H1 (cell line): ENCODE measurements around the gene LSR. TPM values are rescaled to one million over a fixed set of nuclear protein-coding genes. Genes with fewer than 3 reads are reported as not detected.
"Not testable (repeated sequence)": the region's sequence is repeated elsewhere in the genome, so short reads cannot be mapped to it uniquely, and the experiment has no call there.

ENCODE experiments used
- CTCF ChIA-PET: fragments of 300-600 bp; sonication (Branson Sonifier 250); formaldehyde crosslinking; loops from one replicate; lab custom pipeline; 2021; ENCODE audit not compliant: partially characterized antibody; lab: Charles Lee
- POLR2A ChIA-PET: fragments of 300-600 bp; sonication (Branson Sonifier 250); formaldehyde crosslinking; loops from one replicate; lab custom pipeline; 2021; ENCODE audit warnings: inconsistent platforms; ENCODE audit not compliant: partially characterized antibody; lab: Charles Lee
- DNase-seq, 2 experiments: peaks; one replicate each; pipeline versions ENCODE4 v3.0.0 to v3.0.0-alpha.2; 2010 to 2022; ENCODE audit warnings: low spot score in 2 of 2, low read depth in 1 of 2, mixed read lengths in 1 of 2
- FAIRE-seq: peaks from 2 replicates; lab custom pipeline; 2011; peaks lifted over from hg19 to GRCh38; lab: Jason Lieb, UNC
- H2AFZ ChIP-seq: 2 replicates; pipeline ENCODE4 v1.8.1; 2012; ENCODE audit warnings: low read length, inconsistent platforms
- H2AK5ac ChIP-seq: 2 replicates; pipeline ENCODE4 v1.6.1; 2013; ENCODE audit warnings: low read depth, low read length
- H2BK120ac ChIP-seq: replicated peaks from 2 replicates; pipeline ENCODE3; 2013; ENCODE audit warnings: low read depth, low read length, inconsistent platforms
- H2BK12ac ChIP-seq: 2 replicates; pipeline ENCODE4 v1.6.1; 2013; ENCODE audit warnings: low read depth, low read length
- H2BK15ac ChIP-seq: 2 replicates; pipeline ENCODE4 v1.6.1; 2013; ENCODE audit warnings: low read length
- H2BK20ac ChIP-seq: 2 replicates; pipeline ENCODE4 v1.6.1; 2013; ENCODE audit warnings: low read length
- H2BK5ac ChIP-seq: 2 replicates; pipeline ENCODE4 v1.6.1; 2013; ENCODE audit warnings: low read depth, low read length
- H3K14ac ChIP-seq: 2 replicates; pipeline ENCODE4 v1.6.1; 2013; ENCODE audit warnings: inconsistent platforms; ENCODE audit not compliant: insufficient read length
- H3K18ac ChIP-seq: 2 replicates; pipeline ENCODE4 v1.6.1; 2013; ENCODE audit warnings: low read length; ENCODE audit errors: extremely low read depth
- H3K23ac ChIP-seq: 2 replicates; pipeline ENCODE4 v1.6.1; 2013; ENCODE audit warnings: inconsistent platforms; ENCODE audit not compliant: insufficient read length
- H3K23me2 ChIP-seq: 2 replicates; pipeline ENCODE4 v1.6.1; 2013; ENCODE audit warnings: low read depth, low read length
- H3K27ac ChIP-seq: 2 replicates; pipeline ENCODE4 v1.6.1; 2011; ENCODE audit warnings: low read depth, low read length, inconsistent platforms
- H3K27me3 ChIP-seq, 4 experiments: replicated peaks in 1 of 4; 1 replicate in 1 of 4; 2 replicates in 3 of 4; pipeline versions ENCODE4 v1.6.1 to v1.8.1; 2011 to 2013; ENCODE audit warnings: low read length in 3 of 4, mild to moderate bottlenecking in 3 of 4, inconsistent platforms in 2 of 4, mixed read lengths in 2 of 4, moderate library complexity in 1 of 4; ENCODE audit not compliant: control insufficient read depth in 3 of 4, insufficient read depth in 3 of 4; ENCODE audit errors: extremely low read depth in 1 of 4
- H3K36me3 ChIP-seq, 4 experiments: 2 replicates each; pipeline versions ENCODE4 v1.6.1 to v1.8.1; 2011 to 2013; ENCODE audit warnings: mild to moderate bottlenecking in 4 of 4, low read length in 3 of 4, moderate library complexity in 2 of 4, control low read depth in 1 of 4, inconsistent platforms in 1 of 4; ENCODE audit not compliant: insufficient read depth in 4 of 4, control insufficient read depth in 2 of 4
- H3K4ac ChIP-seq: replicated peaks from 2 replicates; pipeline ENCODE3; 2013; ENCODE audit warnings: low read length, low read depth, mixed read lengths, inconsistent platforms; ENCODE audit not compliant: insufficient read length
- H3K4me1 ChIP-seq, 4 experiments: replicated peaks in 1 of 4; 1 replicate in 1 of 4; 2 replicates in 3 of 4; pipeline versions ENCODE4 v1.6.1 to v1.8.1; 2011 to 2013; ENCODE audit warnings: low read length in 3 of 4, inconsistent platforms in 2 of 4, mixed read lengths in 1 of 4; ENCODE audit not compliant: insufficient read depth in 4 of 4, control insufficient read depth in 3 of 4
- H3K4me2 ChIP-seq, 2 experiments: 2 replicates each; pipeline versions ENCODE4 v1.6.1 to v1.8.1; 2011 to 2013; ENCODE audit warnings: low read depth in 2 of 2, low read length in 2 of 2, control low read depth in 1 of 2, inconsistent platforms in 1 of 2, mild to moderate bottlenecking in 1 of 2; ENCODE audit not compliant: insufficient read depth in 1 of 2
- H3K4me3 ChIP-seq, 4 experiments: fragments of 200-600, 300-600 bp in 1 of 4; sonication (generic), shearing (Covaris generic), sonication (Bioruptor Twin) in 1 of 4; 2 replicates each; pipeline versions ENCODE4 v1.5.1 to v1.8.1; 2011 to 2016; ENCODE audit warnings: low read length in 4 of 4, low read depth in 3 of 4, control low read depth in 2 of 4, inconsistent platforms in 2 of 4, mild to moderate bottlenecking in 2 of 4, mixed read lengths in 1 of 4, moderate library complexity in 1 of 4; ENCODE audit not compliant: insufficient read depth in 2 of 4; ENCODE audit errors: extremely low read depth in 1 of 4
- H3K56ac ChIP-seq: replicated peaks from 2 replicates; pipeline ENCODE3; 2013; ENCODE audit warnings: low read depth, mild to moderate bottlenecking, mixed read lengths, low read length, inconsistent platforms; ENCODE audit not compliant: insufficient read length
- H3K79me1 ChIP-seq: 2 replicates; pipeline ENCODE4 v1.6.1; 2013; ENCODE audit warnings: low read depth, low read length, control low read depth
- H3K79me2 ChIP-seq, 2 experiments: 2 replicates each; pipeline versions ENCODE4 v1.6.1 to v1.8.1; 2012 to 2013; ENCODE audit warnings: low read length in 2 of 2, mild to moderate bottlenecking in 2 of 2, inconsistent platforms in 1 of 2; ENCODE audit not compliant: insufficient read depth in 2 of 2, control insufficient read depth in 1 of 2
- H3K9ac ChIP-seq, 4 experiments: replicated peaks in 1 of 4; 1 replicate in 1 of 4; 2 replicates in 3 of 4; pipeline versions ENCODE4 v1.6.1 to v1.8.1; 2011 to 2013; ENCODE audit warnings: low read depth in 3 of 4, low read length in 3 of 4, control low read depth in 2 of 4, mild to moderate bottlenecking in 2 of 4, moderate library complexity in 2 of 4, inconsistent platforms in 1 of 4; ENCODE audit errors: extremely low read depth in 1 of 4
- H3K9me3 ChIP-seq, 2 experiments: 2 replicates each; pipeline versions ENCODE4 v1.6.1 to v1.8.1; 2012 to 2013; ENCODE audit warnings: mild to moderate bottlenecking in 2 of 2, moderate library complexity in 2 of 2, control low read depth in 1 of 2, inconsistent platforms in 1 of 2, low read depth in 1 of 2, low read length in 1 of 2, mixed read lengths in 1 of 2; ENCODE audit not compliant: insufficient read depth in 2 of 2
- H4K20me1 ChIP-seq, 2 experiments: replicated peaks in 1 of 2; 2 replicates each; pipeline versions ENCODE3 to v1.8.1; 2011 to 2013; ENCODE audit warnings: inconsistent platforms in 2 of 2, low read length in 2 of 2, mild to moderate bottlenecking in 1 of 2; ENCODE audit not compliant: insufficient read depth in 2 of 2, control insufficient read depth in 1 of 2
- H4K5ac ChIP-seq: 2 replicates; pipeline ENCODE4 v1.6.1; 2013; ENCODE audit warnings: low read length, low read depth, mixed read lengths, inconsistent platforms; ENCODE audit not compliant: insufficient read length
- H4K8ac ChIP-seq: 2 replicates; pipeline ENCODE4 v1.8.0; 2013; ENCODE audit warnings: mild to moderate bottlenecking, moderate library complexity, low read length, inconsistent platforms; ENCODE audit not compliant: insufficient read depth; ENCODE audit errors: extremely low read depth
- H4K91ac ChIP-seq: replicated peaks from 2 replicates; pipeline ENCODE3; 2013; ENCODE audit warnings: low read length, mixed read lengths, inconsistent platforms; ENCODE audit not compliant: insufficient read length
- WGBS, 2 experiments: shearing (Covaris generic) in 1 of 2; methylation state at CpG; one replicate each; pipeline versions ENCODE4 v1.1.6 to v1.1.7; 2013 to 2015; ENCODE audit warnings: low lambda C conversion rate in 2 of 2, mixed read lengths in 2 of 2, inconsistent platforms in 1 of 2, low coverage in 1 of 2, missing lambda C conversion rate in 1 of 2; ENCODE audit not compliant: insufficient replicate concordance in 2 of 2, insufficient coverage in 1 of 2, insufficient read length in 1 of 2; ENCODE audit errors: extremely low coverage in 1 of 2, missing lambda C conversion rate in 1 of 2; 5-methylcytosine and 5-hydroxymethylcytosine counted together
- polyA plus RNA-seq, 7 experiments: library from polyadenylated mRNA; depleted of rRNA in 3 of 7; stranded (reverse) in 5 of 7; unstranded in 2 of 7; fragments of >200 nt in 5 of 7; fragments of 200-250 nt in 2 of 7; gene quantifications; 1 replicate in 5 of 7; 2 replicates in 1 of 7; 4 replicates in 1 of 7; pipeline versions ENCODE4 v1.2.1 to v1.2.3, GENCODE V29; 2011 to 2013; ENCODE audit warnings: missing spikeins in 2 of 7, mixed read lengths in 2 of 7
- total RNA-seq: library from RNA; stranded (reverse); fragmentation: NEBNext Ultra II Directional; extraction: Animal tissue kit (Norgen Biotek cat#: 25700); gene quantifications from 2 replicates; pipeline ENCODE4 v1.2.1, GENCODE V29; 2021

Gene LSR
- total and polyA plus RNA-seq, 2 of the 8 experiments (the other 6 are each of a cell fraction or from before 2014, with no cell fraction given): 159 to 186 TPM

- ChIA-PET CTCF (interaction anchor here (0.5 to 1.7 kb wide), 4 partner anchors 15 to 110 kb away, joined by 3 to 6 read pairs (median 4); no protein-coding TSS in a partner anchor), POLR2A (interaction anchor here (0.8 to 1.4 kb wide), 2 partner anchors 15 to 17 kb away, joined by 3 read pairs; no protein-coding TSS in a partner anchor)
- not testable (repeated sequence) for H2BK120ac ChIP-seq
Measured at GRCh38 chr19:35220973-35221590, 27.7 kb upstream of the LSR start.

More at GRCh38 chr19:35220973-35221590, 27.7 kb upstream of the LSR start:
- WGBS, 2 experiments: 94% methylated on average over 4 of the region's 4 CpGs; no CpG with 5 or more reads in 1 of the 2 experiments
- H3K4me2 ChIP-seq, H2AFZ ChIP-seq, H3K79me2 ChIP-seq, H3K9ac ChIP-seq, H4K8ac ChIP-seq, H3K27me3 ChIP-seq, H2BK5ac ChIP-seq, H4K91ac ChIP-seq, H2BK20ac ChIP-seq, H3K23ac ChIP-seq, H3K79me1 ChIP-seq, H3K23me2 ChIP-seq, H4K20me1 ChIP-seq, DNase-seq, H2AK5ac ChIP-seq, H3K14ac ChIP-seq, H3K4ac ChIP-seq, H3K27ac ChIP-seq, H3K56ac ChIP-seq, H2BK12ac ChIP-seq, H3K18ac ChIP-seq, H4K5ac ChIP-seq, FAIRE-seq, H3K36me3 ChIP-seq, H3K4me3 ChIP-seq, H2BK15ac ChIP-seq: not testable (repeated sequence)
- Histone ChIP-seq H3K4me1 (peaks cover 0 to 12% (median 3%) of the 10 kb centered on the region in 4 experiments; a peak in 4 of 7 replicates), H3K9me3 (peaks cover 4 to 14% of the 10 kb centered on the region in 2 experiments)
